ENCODE results near the gene KIRREL1.

- no peak for TF ChIP-seq POLR2A (IDR thresholded peaks at IDR 0.05; ENCODE audit: low read depth, low read length)
- TF ChIP-seq SPI1 (IDR thresholded peaks at IDR 0.05; ENCODE audit: low read depth, low read length): no peak
- TF ChIP-seq POLR2AphosphoS5 (IDR thresholded peaks at IDR 0.05; ENCODE audit: low read depth, low read length): no peak
- no peak for TF ChIP-seq TAF1 (IDR thresholded peaks at IDR 0.05; ENCODE audit: low read depth, low read length)
- TF ChIP-seq PAX5 (IDR thresholded peaks at IDR 0.05; ENCODE audit: insufficient read depth, low read length, severe bottlenecking): no peak
- no peak for TF ChIP-seq POU2F2 (IDR thresholded peaks at IDR 0.05; ENCODE audit: low read depth, low read length)
These were observed at the start of gene KIRREL1 for GRCh38 chr1:157993147-157993917.
